ENCODE data around the gene MORF4L2. TPM values are rescaled to one million over a fixed set of nuclear protein-coding genes. Genes with fewer than 3 reads are reported as not detected.

Gene MORF4L2
- total and polyA plus RNA-seq, 2 of the 8 experiments (the other 6 are each of a cell fraction or from before 2014, with no cell fraction given), result 235 to 373 TPM

DNA sequence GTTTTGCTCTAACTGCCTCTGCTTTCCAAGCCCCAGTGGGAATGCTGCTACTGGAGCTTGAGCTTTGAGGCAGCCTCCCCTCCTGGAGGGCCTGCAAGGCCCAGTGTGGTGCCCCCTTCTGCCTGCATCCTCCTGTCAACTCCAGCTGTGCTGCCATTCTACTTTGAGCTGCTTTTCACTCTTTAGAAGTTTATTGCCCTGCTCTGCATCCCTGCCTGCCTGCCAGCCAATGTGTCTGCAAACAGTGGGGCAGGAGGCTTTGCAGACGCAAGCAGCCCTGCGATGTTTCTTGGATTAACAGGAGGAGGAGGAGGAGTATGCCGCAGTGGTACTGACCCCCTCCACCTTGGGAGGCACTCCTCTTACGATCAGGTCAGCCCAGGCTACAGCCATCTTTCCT lies 40.6 kb upstream of the MORF4L2 start:
- DNase-seq (ENCODE audit: low read depth in 1 of 2, low spot score in 2 of 2), result no peak
- 44% methylated on average over 3 of the region's 4 CpGs; no CpG with 5 or more reads in 1 of the 2 experiments for WGBS, 2 experiments (ENCODE audit: extremely low coverage in 1 of 2, insufficient coverage in 1 of 2, insufficient read length in 1 of 2, insufficient replicate concordance in 2 of 2, low coverage in 1 of 2, low lambda C conversion rate in 2 of 2, missing lambda C conversion rate in 1 of 2)
- H2BK15ac ChIP-seq (ENCODE audit: low read length), result no peak overlapping the region
- TF ChIP-seq SIX5 (IDR thresholded peaks at IDR 0.05; ENCODE audit: low read depth, low read length) (no peak), SP1 (IDR thresholded peaks at IDR 0.05; ENCODE audit: low read depth, low read length) (no peak), TCF12 (IDR thresholded peaks at IDR 0.05; ENCODE audit: low read depth, low read length) (no peak), KDM5A (IDR thresholded peaks at IDR 0.05; ENCODE audit: low read length) (no peak), BACH1 (IDR thresholded peaks at IDR 0.05; ENCODE audit: low read length) (no peak), SIN3A (conservative IDR thresholded peaks at IDR 0.05 in 1 of 2, IDR thresholded peaks at IDR 0.05 in 1 of 2; ENCODE audit: low read depth in 1 of 2, low read length in 2 of 2) (no peak; a peak in 1 of 4 replicates), MAFK (IDR thresholded peaks at IDR 0.05; ENCODE audit: low read depth, low read length) (no peak), KDM4A (IDR thresholded peaks at IDR 0.05; ENCODE audit: low read depth, low read length, severe bottlenecking) (no peak), JUN (IDR thresholded peaks at IDR 0.05; ENCODE audit: low read depth, low read length) (no peak)
- TF ChIP-seq, protein P1, sequence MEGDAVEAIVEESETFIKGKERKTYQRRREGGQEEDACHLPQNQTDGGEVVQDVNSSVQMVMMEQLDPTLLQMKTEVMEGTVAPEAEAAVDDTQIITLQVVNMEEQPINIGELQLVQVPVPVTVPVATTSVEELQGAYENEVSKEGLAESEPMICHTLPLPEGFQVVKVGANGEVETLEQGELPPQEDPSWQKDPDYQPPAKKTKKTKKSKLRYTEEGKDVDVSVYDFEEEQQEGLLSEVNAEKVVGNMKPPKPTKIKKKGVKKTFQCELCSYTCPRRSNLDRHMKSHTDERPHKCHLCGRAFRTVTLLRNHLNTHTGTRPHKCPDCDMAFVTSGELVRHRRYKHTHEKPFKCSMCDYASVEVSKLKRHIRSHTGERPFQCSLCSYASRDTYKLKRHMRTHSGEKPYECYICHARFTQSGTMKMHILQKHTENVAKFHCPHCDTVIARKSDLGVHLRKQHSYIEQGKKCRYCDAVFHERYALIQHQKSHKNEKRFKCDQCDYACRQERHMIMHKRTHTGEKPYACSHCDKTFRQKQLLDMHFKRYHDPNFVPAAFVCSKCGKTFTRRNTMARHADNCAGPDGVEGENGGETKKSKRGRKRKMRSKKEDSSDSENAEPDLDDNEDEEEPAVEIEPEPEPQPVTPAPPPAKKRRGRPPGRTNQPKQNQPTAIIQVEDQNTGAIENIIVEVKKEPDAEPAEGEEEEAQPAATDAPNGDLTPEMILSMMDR (IDR thresholded peaks at IDR 0.05; ENCODE audit: control extremely low read depth in 1 of 3, insufficient read depth in 1 of 3, low read depth in 1 of 3, low read length in 3 of 3), result no peak
- TF ChIP-seq, protein P2, sequence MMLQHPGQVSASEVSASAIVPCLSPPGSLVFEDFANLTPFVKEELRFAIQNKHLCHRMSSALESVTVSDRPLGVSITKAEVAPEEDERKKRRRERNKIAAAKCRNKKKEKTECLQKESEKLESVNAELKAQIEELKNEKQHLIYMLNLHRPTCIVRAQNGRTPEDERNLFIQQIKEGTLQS (IDR thresholded peaks at IDR 0.05; ENCODE audit: insufficient read depth, low read depth, low read length), result no peak

More for the DNA sequence above, 40.6 kb upstream of the MORF4L2 start:
- FAIRE-seq, result no peak
- no peaks in the 10 kb centered on the region for H3K36me3 ChIP-seq (ENCODE audit: control insufficient read depth in 2 of 4, insufficient read depth in 4 of 4, low read length in 3 of 4)
- no peak overlapping the region for H2BK5ac ChIP-seq (ENCODE audit: low read depth, low read length)
- ChIA-PET POLR2A (ENCODE audit: partially characterized antibody) (interaction anchor here (0.9 to 2.8 kb wide), 6 partner anchors 15 to 42 kb away, joined by 3 to 17 read pairs (median 4); no protein-coding TSS in a partner anchor), CTCF (ENCODE audit: partially characterized antibody) (interaction anchor here (0.8 to 1.4 kb wide), 2 partner anchors 13 to 29 kb away, joined by 3 to 4 read pairs; no protein-coding TSS in a partner anchor)
- H2BK120ac ChIP-seq (replicated peaks; ENCODE audit: low read depth, low read length), result no peak overlapping the region
- H3K18ac ChIP-seq (ENCODE audit: extremely low read depth, low read length), result no peak overlapping the region
- H3K9me3 ChIP-seq (ENCODE audit: insufficient read depth in 2 of 2, low read depth in 1 of 2, low read length in 1 of 2), result no peaks in the 10 kb centered on the region
- no peaks in the 10 kb centered on the region for H3K23me2 ChIP-seq (ENCODE audit: low read depth, low read length)
- H2AFZ ChIP-seq (ENCODE audit: low read length), result no peak overlapping the region
- peaks cover 7 to 22% (median 17%) of the 10 kb centered on the region in 4 experiments for H3K4me1 ChIP-seq (replicated peaks in 1 of 4; ENCODE audit: control insufficient read depth in 3 of 4, insufficient read depth in 4 of 4, low read length in 3 of 4)
- H3K56ac ChIP-seq (replicated peaks; ENCODE audit: insufficient read length, low read depth, low read length), result no peak overlapping the region
- H3K14ac ChIP-seq (ENCODE audit: insufficient read length), result no peak overlapping the region
- no peaks in the 10 kb centered on the region for H4K20me1 ChIP-seq (replicated peaks in 1 of 2; ENCODE audit: control insufficient read depth in 1 of 2, insufficient read depth in 2 of 2, low read length in 2 of 2)
- H3K4me3 ChIP-seq (ENCODE audit: extremely low read depth in 1 of 4, insufficient read depth in 2 of 4, low read depth in 3 of 4, low read length in 4 of 4), result no peak overlapping the region
- H3K27ac ChIP-seq (ENCODE audit: low read depth, low read length), result no peak overlapping the region
- no peak overlapping the region for H4K5ac ChIP-seq (ENCODE audit: insufficient read length, low read depth, low read length)
- no peak overlapping the region for H3K23ac ChIP-seq (ENCODE audit: insufficient read length)
- no peak overlapping the region for H3K4ac ChIP-seq (replicated peaks; ENCODE audit: insufficient read length, low read depth, low read length)
- H4K91ac ChIP-seq (replicated peaks; ENCODE audit: insufficient read length, low read length), result peak overlapping the region; percentile 47
- H3K79me2 ChIP-seq (ENCODE audit: control insufficient read depth in 1 of 2, insufficient read depth in 2 of 2, low read length in 2 of 2), result no peaks in the 10 kb centered on the region
- H3K27me3 ChIP-seq (replicated peaks in 1 of 4; ENCODE audit: control insufficient read depth in 3 of 4, extremely low read depth in 1 of 4, insufficient read depth in 3 of 4, low read length in 3 of 4), result no peaks in the 10 kb centered on the region; a peak in 1 of 7 replicates
- no peak overlapping the region for H2BK20ac ChIP-seq (ENCODE audit: low read length)
- no peak overlapping the region for H4K8ac ChIP-seq (ENCODE audit: extremely low read depth, insufficient read depth, low read length)
- no peak overlapping the region for H2BK12ac ChIP-seq (ENCODE audit: low read depth, low read length)
- H2AK5ac ChIP-seq (ENCODE audit: low read depth, low read length), result no peak overlapping the region
- peak overlapping the region in 1 of 2 experiments; percentile 22; a peak in 2 of 4 replicates for H3K4me2 ChIP-seq (ENCODE audit: insufficient read depth in 1 of 2, low read depth in 2 of 2, low read length in 2 of 2)
- H3K79me1 ChIP-seq (ENCODE audit: low read depth, low read length), result no peaks in the 10 kb centered on the region
- H3K9ac ChIP-seq (replicated peaks in 1 of 4; ENCODE audit: extremely low read depth in 1 of 4, low read depth in 3 of 4, low read length in 3 of 4), result no peak overlapping the region
